Heart left ventricle (tissue), 16 donors: ENCODE results near the gene KCNC4. TPM values are rescaled to one million over a fixed set of nuclear protein-coding genes. Genes with fewer than 3 reads are reported as not detected.

Experiments
- ATAC-seq, 4 donors: fragments of 200-7000 bp; cut with Tn5 transposase; one replicate each; pipeline ENCODE4 v1.9.1; 2020 to 2022; ENCODE audit warnings: moderate library complexity in 4 of 4, mild to moderate bottlenecking in 3 of 4, moderate number of reproducible peaks in 1 of 4
- DNase-seq, 5 donors: peaks; one replicate each; pipeline ENCODE4 v3.0.0-alpha.2; 2020
- H3K27ac ChIP-seq, 12 donors: fragments of 200-600 bp; sonication (generic) in 4 of 12; one replicate each; pipeline versions ENCODE4 v1.5.0 to v1.8.0; 2016 to 2022; ENCODE audit warnings: mild to moderate bottlenecking in 2 of 12
- H3K27me3 ChIP-seq, 9 donors: fragments of 200-600 bp; sonication (generic) in 2 of 9; one replicate each; pipeline versions ENCODE4 v1.5.1 to v1.8.0; 2016 to 2022; ENCODE audit warnings: mild to moderate bottlenecking in 3 of 9
- H3K36me3 ChIP-seq, 9 donors: fragments of 200-600 bp; sonication (generic) in 2 of 9; one replicate each; pipeline versions ENCODE4 v1.5.0 to v1.8.0; 2018 to 2022; ENCODE audit warnings: mild to moderate bottlenecking in 2 of 9
- H3K4me1 ChIP-seq, 12 donors: fragments of 200-600 bp; sonication (generic) in 4 of 12; one replicate each; pipeline versions ENCODE4 v1.5.0 to v1.8.0; 2016 to 2022; ENCODE audit warnings: mild to moderate bottlenecking in 3 of 12
- H3K4me3 ChIP-seq, 12 donors: fragments of 200-600 bp; sonication (generic) in 4 of 12; one replicate each; pipeline versions ENCODE4 v1.5.0 to v1.8.0; 2017 to 2022; ENCODE audit warnings: mild to moderate bottlenecking in 9 of 12, moderate library complexity in 4 of 12
- H3K9me3 ChIP-seq, 12 donors: fragments of 200-600 bp; sonication (generic) in 4 of 12; one replicate each; pipeline versions ENCODE4 v1.5.0 to v1.8.0; 2016 to 2022; ENCODE audit warnings: mild to moderate bottlenecking in 1 of 12
- POLR2A ChIP-seq, 2 donors: fragments of 450-650 bp; IDR thresholded peaks; one replicate each; pipeline ENCODE4 v1.6.1; 2017; ENCODE audit warnings: antibody characterized with exemption in 2 of 2, mild to moderate bottlenecking in 2 of 2, moderate library complexity in 2 of 2
- WGBS, 4 donors: extraction: QIAGEN DNeasy Blood & Tissue Kit in 2 of 4; methylation state at CpG; one replicate each; pipeline versions ENCODE4 v1.1.5 to v1.1.7; 2013 to 2018; 5-methylcytosine and 5-hydroxymethylcytosine counted together
- intact Hi-C, 10 donors: fragments of 100-400 bp; cut with DNase I; formaldehyde crosslinking; loops; one replicate each; pipeline versions ENCODE4 v1.11.1 to v1.14.2; 2022
- polyA plus RNA-seq, 2 donors: library from polyadenylated mRNA; stranded (reverse); fragments of 200-250 nt; gene quantifications; one replicate each; pipeline ENCODE4 v1.2.3, GENCODE V29; 2013
- total RNA-seq, 9 donors: library from RNA; depleted of rRNA in 2 of 9; stranded (reverse); fragments of >200 nt in 2 of 9; fragmentation: NEBNext Ultra II Directional in 3 of 9; extraction: Animal tissue kit (Norgen Biotek cat#: 25700) in 3 of 9; gene quantifications; one replicate each; pipeline versions ENCODE4 v1.1.0 to v1.2.4, GENCODE V29; 2016 to 2023
- TF ChIP-seq, protein P1 (sequence below), 12 donors: fragments of 200-600 bp; sonication (generic) in 4 of 12; IDR thresholded peaks; one replicate each; pipeline versions ENCODE4 v1.5.0 to v1.8.0; 2018 to 2022; ENCODE audit warnings: antibody characterized with exemption in 12 of 12, mild to moderate bottlenecking in 5 of 12
- donor health status: ischemic (EF 13 %, LVEDD 7.1; RV severe dilation, severe dysfunction).
- donor health status: healthy with polysubstance abuse.
- donor health status: DM: no; HTN: yes; CAD: no.
- donor health status: DM: no; HTN: no; CAD: no.
- donor health status: ischemic (EF 25% LVEDD 6.9; RV normal size, moderate dysfunction).
- donor health status: ischemic (EF 25% LVEDD 5.7; RV mildly dilated, moderate dysfunction).
- donor health status: healthy.
- donor health status: DM: yes; HTN: yes; CAD: no.
- donor health status: ischemic (EF 35%, LVEDD 5.7; RV mildly dilated, moderate dysfunction).
- donor health status: nonischemic (EF 11% LVEDD 7.7; RV severe dilation, severe dysfunction).
- donor health status: DM: yes; HTN: yes; CAD: no.
- donor health status: PGD.
- donor health status: ischemic (EF 29% LVEDD 5.4; RV normal size, mild dysfunction).
- donor health status: nonischemic (EF 23%, LVEDD 6.1; RV moderate dilation, normal function).

KCNC4 gene
- total and polyA plus RNA-seq, 11 donors: 2.4 to 15.2 (median 6.1) TPM

DNA sequence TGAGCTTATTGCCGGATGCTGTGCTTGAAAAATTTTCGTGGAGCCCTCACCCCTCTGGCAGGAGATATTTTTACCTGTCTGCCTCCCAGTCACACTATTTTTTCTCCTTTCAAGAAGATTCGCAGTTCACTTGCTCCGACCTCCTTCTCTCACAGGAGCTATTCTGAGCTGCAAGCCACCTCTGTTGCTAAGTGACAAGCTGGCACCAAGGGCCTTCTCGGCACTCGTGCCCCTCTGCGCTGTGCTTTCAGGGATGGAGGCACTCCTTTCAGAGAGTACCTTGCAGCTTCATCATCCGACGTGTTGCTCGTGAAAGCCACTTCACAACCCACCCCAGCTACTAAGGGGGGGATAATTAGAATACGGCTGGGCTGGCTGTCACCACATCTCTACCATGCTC lies 48.3 kb upstream of the KCNC4 start:
- Histone ChIP-seq H3K4me3 (no peak overlapping the region), H3K27ac (no peak overlapping the region), H3K36me3 (no peaks in the 10 kb centered on the region), H3K27me3 (peaks cover 0 to 3% (median 0%) of the 10 kb centered on the region in 9 donors), H3K4me1 (peaks cover 0 to 4% (median 0%) of the 10 kb centered on the region in 12 donors), H3K9me3 (no peaks in the 10 kb centered on the region)
- TF ChIP-seq, protein P1, sequence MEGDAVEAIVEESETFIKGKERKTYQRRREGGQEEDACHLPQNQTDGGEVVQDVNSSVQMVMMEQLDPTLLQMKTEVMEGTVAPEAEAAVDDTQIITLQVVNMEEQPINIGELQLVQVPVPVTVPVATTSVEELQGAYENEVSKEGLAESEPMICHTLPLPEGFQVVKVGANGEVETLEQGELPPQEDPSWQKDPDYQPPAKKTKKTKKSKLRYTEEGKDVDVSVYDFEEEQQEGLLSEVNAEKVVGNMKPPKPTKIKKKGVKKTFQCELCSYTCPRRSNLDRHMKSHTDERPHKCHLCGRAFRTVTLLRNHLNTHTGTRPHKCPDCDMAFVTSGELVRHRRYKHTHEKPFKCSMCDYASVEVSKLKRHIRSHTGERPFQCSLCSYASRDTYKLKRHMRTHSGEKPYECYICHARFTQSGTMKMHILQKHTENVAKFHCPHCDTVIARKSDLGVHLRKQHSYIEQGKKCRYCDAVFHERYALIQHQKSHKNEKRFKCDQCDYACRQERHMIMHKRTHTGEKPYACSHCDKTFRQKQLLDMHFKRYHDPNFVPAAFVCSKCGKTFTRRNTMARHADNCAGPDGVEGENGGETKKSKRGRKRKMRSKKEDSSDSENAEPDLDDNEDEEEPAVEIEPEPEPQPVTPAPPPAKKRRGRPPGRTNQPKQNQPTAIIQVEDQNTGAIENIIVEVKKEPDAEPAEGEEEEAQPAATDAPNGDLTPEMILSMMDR (IDR thresholded peaks at IDR 0.05): no peak
- TF ChIP-seq POLR2A (IDR thresholded peaks at IDR 0.05): no peak
- ATAC-seq (no peak), DNase-seq (no peak)
- WGBS, 4 donors: 74 to 86% (median 83%) methylated on average over 11 of the region's 11 CpGs
- intact Hi-C loops: no loop called here

DNA sequence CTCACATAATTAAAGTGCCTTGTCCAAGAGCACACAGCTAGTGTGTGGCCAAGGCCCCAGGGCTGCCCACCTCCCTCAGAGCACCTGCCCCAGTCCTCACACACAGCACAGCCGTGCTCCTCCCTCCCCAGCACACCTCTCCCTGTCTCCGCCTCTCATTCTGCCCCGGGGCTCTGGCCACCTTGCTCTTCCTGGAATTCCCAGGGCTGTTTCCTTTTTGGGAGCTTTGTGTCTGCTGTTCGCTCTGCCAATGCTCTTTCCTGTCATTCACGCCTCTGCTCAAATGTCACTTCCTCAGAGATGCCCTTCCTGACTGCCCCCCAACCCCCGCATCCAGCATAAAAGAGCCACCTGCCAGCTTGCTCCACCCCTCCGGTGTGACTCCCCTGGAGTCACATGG lies 46.5 kb upstream of the KCNC4 start:
- Histone ChIP-seq H3K9me3 (no peaks in the 10 kb centered on the region), H3K36me3 (no peaks in the 10 kb centered on the region), H3K27me3 (peaks cover 0 to 3% (median 0%) of the 10 kb centered on the region in 9 donors), H3K4me1 (peaks cover 0 to 4% (median 0%) of the 10 kb centered on the region in 12 donors), H3K27ac (no peak overlapping the region), H3K4me3 (no peak overlapping the region)
- TF ChIP-seq, protein P1 (IDR thresholded peaks at IDR 0.05): no peak
- TF ChIP-seq POLR2A (IDR thresholded peaks at IDR 0.05): no peak
- ATAC-seq (no peak), DNase-seq (no peak)
- intact Hi-C loops: no loop called here
- 37 to 51% (median 41%) methylated on average over 7 of the region's 7 CpGs for WGBS, 4 donors

DNA sequence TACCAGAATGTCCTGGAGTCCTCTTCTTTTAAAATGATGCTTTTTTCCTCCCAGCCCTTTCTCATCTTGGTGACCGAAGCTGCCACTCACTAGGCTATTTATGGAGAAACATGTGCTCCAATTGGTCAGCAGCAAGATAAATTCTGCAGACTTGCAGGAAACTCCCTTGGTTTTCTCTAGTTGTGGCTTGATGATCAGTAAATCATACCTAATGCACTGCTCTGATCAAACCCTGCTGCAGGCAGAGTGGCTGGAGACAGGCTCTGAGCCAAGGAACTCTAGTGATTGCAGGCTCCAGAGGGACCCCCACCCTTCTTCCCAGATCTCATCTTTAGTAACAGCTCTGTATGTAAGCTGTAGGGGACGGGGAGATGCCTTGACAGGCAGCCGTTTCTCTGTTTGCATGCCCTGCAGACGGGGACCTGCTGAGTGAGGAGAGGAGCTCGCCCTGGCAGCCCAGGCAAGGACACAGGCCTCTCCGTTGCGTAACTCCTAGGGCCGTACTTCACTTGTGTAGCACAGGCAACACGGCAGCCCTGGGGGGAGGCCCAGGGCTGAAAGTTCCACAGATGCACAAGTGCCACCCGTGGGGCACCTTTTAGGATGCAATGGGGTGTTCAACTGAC lies 45.3 kb upstream of the KCNC4 start:
- WGBS, 4 donors: 52 to 65% (median 64%) methylated on average over 10 of the region's 10 CpGs
- DNase-seq (peak in 2 of 5 donors; percentile 41 to 47), ATAC-seq (peak in 3 of 4 donors; percentile 50 to 79 (median 76))
- Histone ChIP-seq H3K27me3 (peaks cover 0 to 3% (median 0%) of the 10 kb centered on the region in 9 donors), H3K27ac (no peak overlapping the region), H3K4me1 (peaks cover 0 to 4% (median 0%) of the 10 kb centered on the region in 12 donors), H3K36me3 (no peaks in the 10 kb centered on the region), H3K4me3 (no peak overlapping the region), H3K9me3 (no peaks in the 10 kb centered on the region)
- intact Hi-C loops: no loop called here
- no peak for TF ChIP-seq POLR2A (IDR thresholded peaks at IDR 0.05)
- TF ChIP-seq, protein P1 (IDR thresholded peaks at IDR 0.05): no peak

DNA sequence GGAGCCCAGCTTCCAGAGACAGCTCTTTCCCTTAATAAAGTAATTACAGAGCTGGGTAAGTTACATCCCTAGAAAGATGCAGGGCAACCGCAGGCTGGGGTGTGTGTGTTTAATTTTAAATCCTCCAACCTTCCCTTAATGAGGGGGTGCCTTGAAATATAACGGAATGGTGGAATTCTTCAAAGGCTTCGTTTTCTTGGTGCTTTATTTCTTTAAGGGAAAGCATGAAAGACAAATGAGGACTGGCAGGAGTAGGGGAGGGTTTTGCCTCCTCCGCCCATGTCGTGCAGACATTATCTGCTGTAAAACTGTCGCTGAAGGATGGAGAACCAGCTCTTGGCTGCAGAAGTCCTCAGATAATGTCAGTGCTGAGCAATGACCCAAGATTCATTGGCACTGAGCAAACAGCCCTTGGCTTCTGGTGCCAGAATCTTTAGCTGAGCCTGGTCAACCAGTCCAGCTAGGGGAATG lies 44.3 kb upstream of the KCNC4 start:
- DNase-seq (no peak), ATAC-seq (peak in 2 of 4 donors; percentile 29 to 52)
- Histone ChIP-seq H3K4me3 (no peak overlapping the region), H3K4me1 (peaks cover 0 to 4% (median 0%) of the 10 kb centered on the region in 12 donors), H3K27me3 (no peaks in the 10 kb centered on the region), H3K9me3 (no peaks in the 10 kb centered on the region), H3K27ac (no peak overlapping the region), H3K36me3 (no peaks in the 10 kb centered on the region)
- intact Hi-C loops: no loop called here
- 59 to 72% (median 64%) methylated on average over 6 of the region's 6 CpGs for WGBS, 4 donors
- TF ChIP-seq, protein P1 (IDR thresholded peaks at IDR 0.05): no peak
- no peak for TF ChIP-seq POLR2A (IDR thresholded peaks at IDR 0.05)
